Heart left ventricle (tissue), 16 donors: ENCODE data around the gene CD1D. TPM values are rescaled to one million over a fixed set of nuclear protein-coding genes. Genes with fewer than 3 reads are reported as not detected.

Source experiments
- ATAC-seq, 4 donors: fragments of 200-7000 bp; cut with Tn5 transposase; one replicate each; pipeline ENCODE4 v1.9.1; 2020 to 2022; ENCODE audit warnings: moderate library complexity in 4 of 4, mild to moderate bottlenecking in 3 of 4, moderate number of reproducible peaks in 1 of 4
- DNase-seq, 5 donors: peaks; one replicate each; pipeline ENCODE4 v3.0.0-alpha.2; 2020
- H3K27ac ChIP-seq, 12 donors: fragments of 200-600 bp; sonication (generic) in 4 of 12; one replicate each; pipeline versions ENCODE4 v1.5.0 to v1.8.0; 2016 to 2022; ENCODE audit warnings: mild to moderate bottlenecking in 2 of 12
- H3K27me3 ChIP-seq, 9 donors: fragments of 200-600 bp; sonication (generic) in 2 of 9; one replicate each; pipeline versions ENCODE4 v1.5.1 to v1.8.0; 2016 to 2022; ENCODE audit warnings: mild to moderate bottlenecking in 3 of 9
- H3K36me3 ChIP-seq, 9 donors: fragments of 200-600 bp; sonication (generic) in 2 of 9; one replicate each; pipeline versions ENCODE4 v1.5.0 to v1.8.0; 2018 to 2022; ENCODE audit warnings: mild to moderate bottlenecking in 2 of 9
- H3K4me1 ChIP-seq, 12 donors: fragments of 200-600 bp; sonication (generic) in 4 of 12; one replicate each; pipeline versions ENCODE4 v1.5.0 to v1.8.0; 2016 to 2022; ENCODE audit warnings: mild to moderate bottlenecking in 3 of 12
- H3K4me3 ChIP-seq, 12 donors: fragments of 200-600 bp; sonication (generic) in 4 of 12; one replicate each; pipeline versions ENCODE4 v1.5.0 to v1.8.0; 2017 to 2022; ENCODE audit warnings: mild to moderate bottlenecking in 9 of 12, moderate library complexity in 4 of 12
- H3K9me3 ChIP-seq, 12 donors: fragments of 200-600 bp; sonication (generic) in 4 of 12; one replicate each; pipeline versions ENCODE4 v1.5.0 to v1.8.0; 2016 to 2022; ENCODE audit warnings: mild to moderate bottlenecking in 1 of 12
- CTCF ChIP-seq, 12 donors: fragments of 200-600 bp; sonication (generic) in 4 of 12; IDR thresholded peaks; one replicate each; pipeline versions ENCODE4 v1.5.0 to v1.8.0; 2018 to 2022; ENCODE audit warnings: antibody characterized with exemption in 12 of 12, mild to moderate bottlenecking in 5 of 12
- POLR2A ChIP-seq, 2 donors: fragments of 450-650 bp; IDR thresholded peaks; one replicate each; pipeline ENCODE4 v1.6.1; 2017; ENCODE audit warnings: antibody characterized with exemption in 2 of 2, mild to moderate bottlenecking in 2 of 2, moderate library complexity in 2 of 2
- WGBS, 4 donors: extraction: QIAGEN DNeasy Blood & Tissue Kit in 2 of 4; methylation state at CpG; one replicate each; pipeline versions ENCODE4 v1.1.5 to v1.1.7; 2013 to 2018; 5-methylcytosine and 5-hydroxymethylcytosine counted together
- intact Hi-C, 10 donors: fragments of 100-400 bp; cut with DNase I; formaldehyde crosslinking; loops; one replicate each; pipeline versions ENCODE4 v1.11.1 to v1.14.2; 2022
- long read RNA-seq, 3 donors: library from polyadenylated mRNA; unstranded; transcript quantifications; one replicate each; pipeline ENCODE4 v2.0.0, GENCODE V29; 2020 to 2021
- polyA plus RNA-seq, 2 donors: library from polyadenylated mRNA; stranded (reverse); fragments of 200-250 nt; gene quantifications; one replicate each; pipeline ENCODE4 v1.2.3, GENCODE V29; 2013
- total RNA-seq, 9 donors: library from RNA; depleted of rRNA in 2 of 9; stranded (reverse); fragments of >200 nt in 2 of 9; fragmentation: NEBNext Ultra II Directional in 3 of 9; extraction: Animal tissue kit (Norgen Biotek cat#: 25700) in 3 of 9; gene quantifications; one replicate each; pipeline versions ENCODE4 v1.1.0 to v1.2.4, GENCODE V29; 2016 to 2023
- donor health status: ischemic (EF 13 %, LVEDD 7.1; RV severe dilation, severe dysfunction).
- donor health status: healthy with polysubstance abuse.
- donor health status: DM: no; HTN: yes; CAD: no.
- donor health status: DM: no; HTN: no; CAD: no.
- donor health status: ischemic (EF 25% LVEDD 6.9; RV normal size, moderate dysfunction).
- donor health status: ischemic (EF 25% LVEDD 5.7; RV mildly dilated, moderate dysfunction).
- donor health status: healthy.
- donor health status: DM: yes; HTN: yes; CAD: no.
- donor health status: ischemic (EF 35%, LVEDD 5.7; RV mildly dilated, moderate dysfunction).
- donor health status: nonischemic (EF 11% LVEDD 7.7; RV severe dilation, severe dysfunction).
- donor health status: DM: yes; HTN: yes; CAD: no.
- donor health status: PGD.
- donor health status: ischemic (EF 29% LVEDD 5.4; RV normal size, mild dysfunction).
- donor health status: nonischemic (EF 23%, LVEDD 6.1; RV moderate dilation, normal function).

The CD1D gene
- total RNA-seq: 1 to 10 TPM in 7 of 9 donors, under 1 TPM in 2; 0.38 to 5.3 (median 1.7) TPM
- polyA plus RNA-seq: 1 to 10 TPM; 2.0 TPM
- long read RNA-seq, donor 1, partial matches to known transcripts: 1 of 16 reads
- long read RNA-seq, donor 1, other reads (novel, unspliced or antisense): 15 of 16 reads
- long read RNA-seq, donor 2, partial matches to known transcripts: 3 of 8 reads
- long read RNA-seq, donor 2, other reads (novel, unspliced or antisense): 5 of 8 reads
- long read RNA-seq, donor 3, partial matches to known transcripts: 2 of 3 reads
- long read RNA-seq, donor 3, other reads (novel, unspliced or antisense): 1 of 3 reads

DNA sequence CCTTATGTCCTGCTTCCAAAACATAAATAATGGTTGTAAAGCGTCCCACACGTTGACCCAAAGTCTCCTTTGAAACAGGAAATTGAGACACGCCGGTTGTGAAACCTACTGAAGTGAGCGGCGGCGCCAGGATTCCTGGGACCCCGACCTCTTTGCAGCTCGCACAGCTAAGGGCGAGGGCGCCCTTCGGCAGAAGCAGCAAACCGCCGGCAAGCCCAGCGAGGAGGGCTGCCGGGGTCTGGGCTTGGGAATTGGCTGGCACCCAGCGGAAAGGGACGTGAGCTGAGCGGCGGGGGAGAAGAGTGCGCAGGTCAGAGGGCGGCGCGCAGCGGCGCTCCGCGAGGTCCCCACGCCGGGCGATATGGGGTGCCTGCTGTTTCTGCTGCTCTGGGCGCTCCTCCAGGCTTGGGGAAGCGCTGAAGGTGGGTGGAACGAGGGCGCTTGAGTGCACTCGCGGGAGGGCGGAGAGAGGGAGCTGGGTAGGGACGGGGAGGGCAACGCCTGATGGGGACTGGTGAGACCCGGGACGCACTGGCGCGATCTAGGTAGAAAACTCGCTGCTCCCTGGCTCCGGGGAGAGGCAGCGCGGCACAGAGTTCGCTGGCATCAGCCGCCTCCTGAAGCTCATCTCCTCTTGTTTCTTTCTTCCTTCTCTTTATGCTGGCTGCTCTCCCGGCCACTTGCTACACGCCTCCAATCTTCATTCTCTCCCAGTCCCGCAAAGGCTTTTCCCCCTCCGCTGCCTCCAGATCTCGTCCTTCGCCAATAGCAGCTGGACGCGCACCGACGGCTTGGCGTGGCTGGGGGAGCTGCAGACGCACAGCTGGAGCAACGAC, at the start of gene CD1D:
Gene CD1D, plus strand, starts transcription at position 155 of the 836 bp plus-strand sequence. Its CDS starts 207 bp downstream, at position 362.
- peak within 1 kb of the TSS; percentile 37 to 70 (median 66) for H3K4me3 ChIP-seq
- intact Hi-C loops: loop anchor here in 2 of 10 donors (2.0 to 5.0 kb wide), 2 partner anchors 34 kb away; no protein-coding TSS in a partner anchor
- H3K9me3 ChIP-seq: no peaks in the 10 kb centered on the region
- peak; percentile 7 to 57 (median 44) for ATAC-seq
- peak; percentile 39 to 74 (median 48) for DNase-seq
- peaks cover 0 to 10% (median 0%) of the 10 kb centered on the region in 9 donors for H3K27me3 ChIP-seq
- peak within 1 kb of the TSS in 9 of 12 donors; percentile 3 to 86 (median 46) for H3K27ac ChIP-seq
- TF ChIP-seq POLR2A (IDR thresholded peaks at IDR 0.05) (no peak), CTCF (IDR thresholded peaks at IDR 0.05) (no peak)
- H3K4me1 ChIP-seq: peaks cover 0 to 49% (median 17%) of the 10 kb centered on the region in 12 donors
- 0 to 1% (median 1%) methylated on average over 44 to 63 of the region's 63 CpGs for WGBS, 4 donors
- H3K36me3 ChIP-seq: no peaks in the 10 kb centered on the region

DNA sequence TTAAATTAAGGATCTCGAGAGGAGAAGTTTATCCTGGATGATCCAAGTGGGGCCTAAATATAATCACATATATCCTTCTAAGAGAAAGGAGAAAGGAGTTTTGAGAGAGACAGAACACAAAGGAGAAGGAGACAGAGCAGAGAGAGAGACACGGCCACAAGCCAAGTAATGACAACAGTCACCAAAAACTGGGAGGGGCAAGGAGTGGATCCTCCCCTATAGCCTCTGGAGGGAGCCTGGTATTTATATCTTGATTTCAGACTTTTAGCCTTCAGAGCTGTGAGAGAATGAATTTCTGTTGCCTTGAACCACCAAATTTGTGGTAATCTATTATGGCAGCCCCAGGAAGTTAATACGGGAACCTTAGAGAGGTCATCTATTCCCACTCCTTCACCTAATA, 49.5 kb upstream of the CD1D start:
- Histone ChIP-seq H3K27me3 (no peaks in the 10 kb centered on the region), H3K4me1 (no peaks in the 10 kb centered on the region), H3K27ac (no peak overlapping the region), H3K9me3 (no peaks in the 10 kb centered on the region), H3K36me3 (no peaks in the 10 kb centered on the region), H3K4me3 (no peak overlapping the region)
- ATAC-seq (no peak), DNase-seq (no peak)
- intact Hi-C loops: no loop called here
- 78 to 92% (median 87%) methylated on average over 3 of the region's 3 CpGs for WGBS, 4 donors
- TF ChIP-seq CTCF (IDR thresholded peaks at IDR 0.05): no peak

DNA sequence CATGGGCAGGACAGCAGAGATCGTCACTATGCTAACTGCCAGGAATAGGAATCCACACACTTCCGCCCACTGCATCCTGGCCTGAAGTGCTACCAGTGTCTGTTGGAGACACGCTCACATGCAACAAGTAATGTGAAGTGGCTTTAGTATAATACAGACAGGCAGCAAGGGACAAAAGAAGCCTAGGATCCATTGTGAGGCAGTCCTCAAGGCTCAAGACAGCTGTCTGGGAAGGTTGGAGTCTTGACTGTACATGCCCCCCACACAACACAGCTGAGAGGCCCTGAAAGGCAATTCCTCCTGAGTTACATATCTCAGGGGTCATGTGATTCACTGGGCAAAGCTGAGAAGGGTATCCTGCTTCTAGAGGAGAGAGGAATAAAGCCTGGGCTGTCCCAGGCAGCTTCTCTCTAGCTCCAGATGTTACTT, 39.9 kb upstream of the CD1D start:
- no peak for TF ChIP-seq POLR2A (IDR thresholded peaks at IDR 0.05)
- TF ChIP-seq CTCF (IDR thresholded peaks at IDR 0.05): no peak
- DNase-seq (no peak), ATAC-seq (no peak)
- no peak overlapping the region for H3K27ac ChIP-seq
- WGBS, 4 donors: 66 to 79% (median 73%) methylated on average over 3 of the region's 3 CpGs
- H3K4me3 ChIP-seq: no peak overlapping the region
- intact Hi-C loops: loop anchor here in 1 of 10 donors (10.0 kb wide), 1 partner anchor 864 kb away; the partner anchor contains the start of gene IFI16
- H3K27me3 ChIP-seq: no peaks in the 10 kb centered on the region
- H3K4me1 ChIP-seq: peaks cover 0 to 17% (median 10%) of the 10 kb centered on the region in 12 donors
- no peaks in the 10 kb centered on the region for H3K36me3 ChIP-seq
- H3K9me3 ChIP-seq: peaks cover 0 to 10% (median 0%) of the 10 kb centered on the region in 12 donors
